IMR-90 (cell line): ENCODE data around the gene PLAAT4.

Experiments
- CEBPB ChIP-seq: IDR thresholded peaks from 2 replicates; pipeline ENCODE4 v1.6.1; 2012; ENCODE audit warnings: low read depth, low read length, improper control_type of control experiment
- CHD1 ChIP-seq: IDR thresholded peaks from 2 replicates; pipeline ENCODE4 v1.6.1; 2012; ENCODE audit warnings: low read depth, low read length, improper control_type of control experiment
- CTCF ChIP-seq: conservative IDR thresholded peaks from 2 replicates; pipeline ENCODE4 v1.5.1; 2012; ENCODE audit warnings: mild to moderate bottlenecking, low read depth, low read length, improper control_type of control experiment
- MXI1 ChIP-seq: IDR thresholded peaks from 2 replicates; pipeline ENCODE4 v1.6.1; 2012; ENCODE audit warnings: low read depth, mild to moderate bottlenecking, low read length, moderate library complexity, borderline replicate concordance
- POLR2A ChIP-seq: IDR thresholded peaks from 2 replicates; pipeline ENCODE4 v1.6.1; 2012; ENCODE audit warnings: mild to moderate bottlenecking, low read depth, low read length
- RAD21 ChIP-seq: IDR thresholded peaks from 2 replicates; pipeline ENCODE4 v1.6.1; 2012; ENCODE audit warnings: low read length, improper control_type of control experiment
- USF2 ChIP-seq: fragments of 150-350 bp; IDR thresholded peaks from 2 replicates; pipeline ENCODE4 v1.6.1; 2017; ENCODE audit warnings: mild to moderate bottlenecking, antibody characterized with exemption, low read length, low read depth

- no peak for TF ChIP-seq CTCF
- TF ChIP-seq CEBPB: no peak
- no peak for TF ChIP-seq POLR2A
- TF ChIP-seq CHD1: no peak
- TF ChIP-seq USF2: no peak
- TF ChIP-seq MXI1: no peak
- TF ChIP-seq RAD21: no peak
Measured at GRCh38 chr11:63506876-63507275, 29.7 kb upstream of the PLAAT4 start.
